GM18907 (cell line): ENCODE results near the gene LRBA.
"Not testable (repeated sequence)": the region's sequence is repeated elsewhere in the genome, so short reads cannot be mapped to it uniquely, and the experiment has no call there.

Experiments
- ATAC-seq: cut with Tn5 transposase; IDR thresholded peaks from one replicate; pipeline ENCODE4 v1.9.1; 2021; ENCODE audit warnings: mild to moderate bottlenecking, moderate library complexity; ENCODE audit not compliant: unreplicated experiment

LRBA gene

GRCh38 chr4:150746156-150746555 is 268.9 kb downstream of the LRBA start:
- ATAC-seq: no peak

- no peak for ATAC-seq
Measured at GRCh38 chr4:150744570-150744969, 270.5 kb downstream of the LRBA start.

GRCh38 chr4:150743564-150744342 is 271.3 kb downstream of the LRBA start:
- ATAC-seq: peak; percentile 67

GRCh38 chr4:150742930-150743329 is 272.2 kb downstream of the LRBA start:
- ATAC-seq: not testable (repeated sequence)

- no peak for ATAC-seq
Measured at GRCh38 chr4:150739591-150739990, 275.5 kb downstream of the LRBA start.

- no peak for ATAC-seq
Measured at GRCh38 chr4:150725957-150726523, 289.0 kb downstream of the LRBA start.

GRCh38 chr4:150723727-150724411 is 291.2 kb downstream of the LRBA start:
- ATAC-seq: no peak

- ATAC-seq: no peak
Measured at GRCh38 chr4:150722908-150723362, 292.1 kb downstream of the LRBA start.

GRCh38 chr4:150720973-150721518 is 294.0 kb downstream of the LRBA start:
- no peak for ATAC-seq

GRCh38 chr4:150717952-150718351 is 297.1 kb downstream of the LRBA start:
- ATAC-seq: no peak

- ATAC-seq: no peak
Measured at GRCh38 chr4:150714462-150715438, 300.3 kb downstream of the LRBA start.

- no peak for ATAC-seq
Measured at GRCh38 chr4:150713251-150713650, 301.8 kb downstream of the LRBA start.

- ATAC-seq: no peak
Measured at GRCh38 chr4:150710770-150711375, 304.2 kb downstream of the LRBA start.

GRCh38 chr4:150708004-150708403 is 307.1 kb downstream of the LRBA start:
- no peak for ATAC-seq

- ATAC-seq: no peak
Measured at GRCh38 chr4:150699599-150699998, 315.5 kb downstream of the LRBA start.

GRCh38 chr4:150695162-150695561 is 319.9 kb downstream of the LRBA start:
- no peak for ATAC-seq

GRCh38 chr4:150694438-150694837 is 320.6 kb downstream of the LRBA start:
- ATAC-seq: no peak

GRCh38 chr4:150683775-150684350 is 331.2 kb downstream of the LRBA start:
- ATAC-seq: no peak

GRCh38 chr4:150682126-150682525 is 333.0 kb downstream of the LRBA start:
- ATAC-seq: no peak

GRCh38 chr4:150681063-150681462 is 334.0 kb downstream of the LRBA start:
- no peak for ATAC-seq
